HCT116 (cell line): ENCODE measurements around the gene PXK.

Experiments used
- CEBPB ChIP-seq: IDR thresholded peaks from 2 replicates; pipeline ENCODE4 v1.6.1; 2012; ENCODE audit warnings: low read depth
- EZH2 ChIP-seq: fragments of 200-600 bp; sonication (generic); IDR thresholded peaks from 2 replicates; pipeline ENCODE4 v1.6.1; 2017; ENCODE audit warnings: antibody characterized with exemption, mixed run types
- EZH2phosphoT487 ChIP-seq: fragments of 200-600 bp; IDR thresholded peaks from 2 replicates; pipeline ENCODE4 v1.6.1; 2018; ENCODE audit warnings: antibody characterized with exemption, borderline replicate concordance
- JUND ChIP-seq: IDR thresholded peaks from 2 replicates; pipeline ENCODE4 v1.6.1; 2012
- POLR2AphosphoS5 ChIP-seq: IDR thresholded peaks from 2 replicates; pipeline ENCODE4 v1.6.1; 2011; ENCODE audit warnings: mild to moderate bottlenecking, low read depth, low read length, moderate library complexity
- YY1 ChIP-seq: IDR thresholded peaks from 2 replicates; pipeline ENCODE4 v1.6.1; 2011; ENCODE audit warnings: low read length, low read depth, moderate library complexity, mild to moderate bottlenecking; ENCODE audit not compliant: insufficient replicate concordance; ENCODE audit errors: extremely low read depth
- TF ChIP-seq, protein P1 (sequence below), 3 experiments: fragments of 200-600 bp in 1 of 3; sonication (generic) in 1 of 3; IDR thresholded peaks in 2 of 3; conservative IDR thresholded peaks in 1 of 3; 2 replicates each; pipeline ENCODE4 v1.5.1; 2012 to 2017; ENCODE audit warnings: low read depth in 2 of 3, low read length in 2 of 3, antibody characterized with exemption in 1 of 3, borderline replicate concordance in 1 of 3, control low read depth in 1 of 3, mild to moderate bottlenecking in 1 of 3, mixed read lengths in 1 of 3, mixed run types in 1 of 3, moderate library complexity in 1 of 3; ENCODE audit not compliant: insufficient read depth in 1 of 3
- TF ChIP-seq, protein P2 (sequence below): IDR thresholded peaks from 2 replicates; pipeline ENCODE4 v1.6.1; 2012; ENCODE audit warnings: low read depth
- TF ChIP-seq, protein P3 (sequence below): IDR thresholded peaks from 2 replicates; pipeline ENCODE4 v1.6.1; 2012
- TF ChIP-seq, protein P4 (sequence below): IDR thresholded peaks from 2 replicates; pipeline ENCODE4 v1.6.1; 2012

DNA sequence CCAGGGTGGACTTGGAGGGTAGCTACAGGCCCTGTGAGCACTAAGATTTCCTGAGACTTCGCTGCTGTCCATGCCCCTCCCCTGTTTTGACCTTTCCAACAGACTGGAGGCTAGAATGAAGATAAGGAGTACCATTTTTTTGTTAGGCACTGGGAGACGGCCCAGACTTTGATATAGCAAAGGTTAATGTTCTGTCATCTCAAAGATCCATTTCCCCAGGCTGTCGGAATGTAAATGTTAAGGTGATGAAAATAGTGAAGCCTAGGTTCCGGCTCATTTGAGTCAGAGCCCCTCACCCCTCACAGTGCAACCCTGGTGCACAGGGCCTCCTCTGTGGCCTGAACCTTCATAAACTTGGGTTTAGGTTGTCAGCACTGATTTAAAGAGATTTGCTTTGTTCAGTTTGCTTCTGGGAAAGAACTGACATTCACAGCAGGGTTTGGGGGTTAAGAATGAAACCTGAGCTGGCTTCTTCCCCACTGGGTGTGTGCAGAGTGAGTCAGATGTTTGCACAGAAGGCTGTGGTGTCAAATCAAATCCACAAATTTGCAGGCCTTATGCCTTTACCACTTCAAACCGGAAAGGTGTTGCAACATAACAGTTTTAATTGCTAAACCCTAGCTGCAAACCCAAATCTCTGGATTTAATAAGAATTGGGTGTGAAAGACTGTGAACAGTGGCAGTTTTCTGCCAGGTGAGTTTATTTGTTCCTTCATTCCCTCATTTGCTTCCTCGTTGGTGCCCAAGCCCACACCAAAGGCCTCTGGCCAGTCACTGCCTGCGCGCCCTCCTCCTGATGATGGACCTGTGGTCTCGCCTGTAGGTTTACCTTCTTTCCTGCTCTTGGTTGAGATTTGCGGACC, 138.6 kb downstream of the PXK start:
- TF ChIP-seq POLR2AphosphoS5 (peak; percentile 49; the same call in 1 of the 2 replicates), EZH2 (no peak), JUND (peak; percentile 93), CEBPB (peak; percentile 99), YY1 (no peak), EZH2phosphoT487 (no peak)
- TF ChIP-seq, protein P1, sequence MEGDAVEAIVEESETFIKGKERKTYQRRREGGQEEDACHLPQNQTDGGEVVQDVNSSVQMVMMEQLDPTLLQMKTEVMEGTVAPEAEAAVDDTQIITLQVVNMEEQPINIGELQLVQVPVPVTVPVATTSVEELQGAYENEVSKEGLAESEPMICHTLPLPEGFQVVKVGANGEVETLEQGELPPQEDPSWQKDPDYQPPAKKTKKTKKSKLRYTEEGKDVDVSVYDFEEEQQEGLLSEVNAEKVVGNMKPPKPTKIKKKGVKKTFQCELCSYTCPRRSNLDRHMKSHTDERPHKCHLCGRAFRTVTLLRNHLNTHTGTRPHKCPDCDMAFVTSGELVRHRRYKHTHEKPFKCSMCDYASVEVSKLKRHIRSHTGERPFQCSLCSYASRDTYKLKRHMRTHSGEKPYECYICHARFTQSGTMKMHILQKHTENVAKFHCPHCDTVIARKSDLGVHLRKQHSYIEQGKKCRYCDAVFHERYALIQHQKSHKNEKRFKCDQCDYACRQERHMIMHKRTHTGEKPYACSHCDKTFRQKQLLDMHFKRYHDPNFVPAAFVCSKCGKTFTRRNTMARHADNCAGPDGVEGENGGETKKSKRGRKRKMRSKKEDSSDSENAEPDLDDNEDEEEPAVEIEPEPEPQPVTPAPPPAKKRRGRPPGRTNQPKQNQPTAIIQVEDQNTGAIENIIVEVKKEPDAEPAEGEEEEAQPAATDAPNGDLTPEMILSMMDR (IDR thresholded peaks at IDR 0.05 in 2 of 3, conservative IDR thresholded peaks at IDR 0.05 in 1 of 3; ENCODE audit: borderline replicate concordance in 1 of 3, insufficient read depth in 1 of 3, low read depth in 2 of 3, low read length in 2 of 3): no peak
- TF ChIP-seq, protein P2, sequence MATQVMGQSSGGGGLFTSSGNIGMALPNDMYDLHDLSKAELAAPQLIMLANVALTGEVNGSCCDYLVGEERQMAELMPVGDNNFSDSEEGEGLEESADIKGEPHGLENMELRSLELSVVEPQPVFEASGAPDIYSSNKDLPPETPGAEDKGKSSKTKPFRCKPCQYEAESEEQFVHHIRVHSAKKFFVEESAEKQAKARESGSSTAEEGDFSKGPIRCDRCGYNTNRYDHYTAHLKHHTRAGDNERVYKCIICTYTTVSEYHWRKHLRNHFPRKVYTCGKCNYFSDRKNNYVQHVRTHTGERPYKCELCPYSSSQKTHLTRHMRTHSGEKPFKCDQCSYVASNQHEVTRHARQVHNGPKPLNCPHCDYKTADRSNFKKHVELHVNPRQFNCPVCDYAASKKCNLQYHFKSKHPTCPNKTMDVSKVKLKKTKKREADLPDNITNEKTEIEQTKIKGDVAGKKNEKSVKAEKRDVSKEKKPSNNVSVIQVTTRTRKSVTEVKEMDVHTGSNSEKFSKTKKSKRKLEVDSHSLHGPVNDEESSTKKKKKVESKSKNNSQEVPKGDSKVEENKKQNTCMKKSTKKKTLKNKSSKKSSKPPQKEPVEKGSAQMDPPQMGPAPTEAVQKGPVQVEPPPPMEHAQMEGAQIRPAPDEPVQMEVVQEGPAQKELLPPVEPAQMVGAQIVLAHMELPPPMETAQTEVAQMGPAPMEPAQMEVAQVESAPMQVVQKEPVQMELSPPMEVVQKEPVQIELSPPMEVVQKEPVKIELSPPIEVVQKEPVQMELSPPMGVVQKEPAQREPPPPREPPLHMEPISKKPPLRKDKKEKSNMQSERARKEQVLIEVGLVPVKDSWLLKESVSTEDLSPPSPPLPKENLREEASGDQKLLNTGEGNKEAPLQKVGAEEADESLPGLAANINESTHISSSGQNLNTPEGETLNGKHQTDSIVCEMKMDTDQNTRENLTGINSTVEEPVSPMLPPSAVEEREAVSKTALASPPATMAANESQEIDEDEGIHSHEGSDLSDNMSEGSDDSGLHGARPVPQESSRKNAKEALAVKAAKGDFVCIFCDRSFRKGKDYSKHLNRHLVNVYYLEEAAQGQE: no peak
- TF ChIP-seq, protein P3, sequence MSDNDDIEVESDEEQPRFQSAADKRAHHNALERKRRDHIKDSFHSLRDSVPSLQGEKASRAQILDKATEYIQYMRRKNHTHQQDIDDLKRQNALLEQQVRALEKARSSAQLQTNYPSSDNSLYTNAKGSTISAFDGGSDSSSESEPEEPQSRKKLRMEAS: peak; percentile 85
- TF ChIP-seq, protein P4, sequence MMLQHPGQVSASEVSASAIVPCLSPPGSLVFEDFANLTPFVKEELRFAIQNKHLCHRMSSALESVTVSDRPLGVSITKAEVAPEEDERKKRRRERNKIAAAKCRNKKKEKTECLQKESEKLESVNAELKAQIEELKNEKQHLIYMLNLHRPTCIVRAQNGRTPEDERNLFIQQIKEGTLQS: no peak
